K562 (cell line): ENCODE measurements around the gene RETN. TPM values are rescaled to one million over a fixed set of nuclear protein-coding genes. Genes with fewer than 3 reads are reported as not detected.

Experiments
- BACH1 ChIP-seq: fragments of 200-800 bp; sonication (Bioruptor generic); IDR thresholded peaks from 2 replicates; pipeline ENCODE4 v1.6.1; 2016; ENCODE audit warnings: missing genetic modification characterization, missing compliant biosample characterization
- CHD7 ChIP-seq: fragments of 200-600 bp; sonication (generic); IDR thresholded peaks from one replicate; pipeline ENCODE4 v1.6.1; 2012; ENCODE audit warnings: mild to moderate bottlenecking, low read depth, low read length, inconsistent platforms
- CREB5 ChIP-seq: fragments of 250-450 bp; sonication (Bioruptor Pico); IDR thresholded peaks from 2 replicates; pipeline ENCODE4 v1.5.0; 2020; ENCODE audit warnings: mild to moderate bottlenecking
- GABPA ChIP-seq: fragments of 200-800 bp; sonication (Bioruptor generic); conservative IDR thresholded peaks from 2 replicates; pipeline ENCODE4 v1.6.1; 2016; ENCODE audit warnings: low read depth, missing genetic modification characterization, missing compliant biosample characterization
- HDAC3 ChIP-seq: fragments of 450-650 bp; IDR thresholded peaks from 2 replicates; pipeline ENCODE4 v1.6.1; 2018; ENCODE audit warnings: borderline replicate concordance, mild to moderate bottlenecking, moderate library complexity; ENCODE audit not compliant: partially characterized antibody
- NRF1 ChIP-seq, 2 experiments: fragments of 450-650 bp; IDR thresholded peaks in 1 of 2; conservative IDR thresholded peaks in 1 of 2; 2 replicates each; pipeline ENCODE4 v1.6.1; 2014; ENCODE audit warnings: mild to moderate bottlenecking in 2 of 2
- POU5F1 ChIP-seq: fragments of 150-350 bp; IDR thresholded peaks from 2 replicates; pipeline ENCODE4 v1.6.1; 2014; ENCODE audit warnings: borderline replicate concordance, low read length, low read depth, mild to moderate bottlenecking; ENCODE audit not compliant: partially characterized antibody
- SMARCA4 ChIP-seq: fragments of 450-650 bp; IDR thresholded peaks from 2 replicates; pipeline ENCODE4 v1.6.1; 2016
- STAT5B ChIP-seq: fragments of 250-450 bp; sonication (Bioruptor Pico); IDR thresholded peaks from 2 replicates; pipeline ENCODE4 v1.8.0; 2021; ENCODE audit warnings: mild to moderate bottlenecking, inconsistent platforms
- ZBTB12 ChIP-seq: fragments of 250-450 bp; sonication (Bioruptor Pico); IDR thresholded peaks from 2 replicates; pipeline ENCODE4 v1.4.0; 2020
- ZBTB26 ChIP-seq: fragments of 450-650 bp; formaldehyde crosslinking; IDR thresholded peaks from 2 replicates; pipeline ENCODE4 v1.4.0; 2022; ENCODE audit warnings: missing genetic modification characterization
- ZNF24 ChIP-seq: fragments of 450-650 bp; IDR thresholded peaks from 2 replicates; pipeline ENCODE4 v1.6.1; 2016
- ZSCAN29 ChIP-seq: fragments of 450-650 bp; IDR thresholded peaks from 2 replicates; pipeline ENCODE4 v1.6.1; 2017
- polyA plus RNA-seq, 8 experiments: library from polyadenylated mRNA; depleted of rRNA in 4 of 8; stranded (reverse) in 5 of 8; unstranded in 3 of 8; fragments of >200 nt; fragmentation: Nextera tagmentation in 2 of 8; fragmentation: Illumina TruSeq in 1 of 8; extraction: Ambion mirVana in 2 of 8; extraction: Trizol in 1 of 8; gene quantifications; 2 replicates each; pipeline versions ENCODE4 v1.2.1 to v1.2.3, GENCODE V29; 2011 to 2014; ENCODE audit warnings: inconsistent platforms in 1 of 8, missing spikeins in 1 of 8
- total RNA-seq, 7 experiments: library from RNA; depleted of rRNA in 6 of 7; stranded (reverse); fragments of >200 nt in 6 of 7; fragmentation: Illumina TruSeq in 2 of 7; extraction: Trizol in 2 of 7; gene quantifications; 2 replicates each; pipeline versions ENCODE4 v1.2.1 to v1.2.3, GENCODE V29; 2011 to 2021; ENCODE audit warnings: low replicate concordance in 1 of 7

Gene RETN
- total and polyA plus RNA-seq, 9 of the 15 experiments (the other 6 are each of a cell fraction or from before 2014, with no cell fraction given), result not detected

GRCh38 chr19:7636691-7637373 is 32.0 kb upstream of the RETN start, which contains the start of gene STXBP2 (continued):
- TF ChIP-seq CHD7, result no peak
- TF ChIP-seq POU5F1, result no peak
- peak; percentile 85 to 88 for TF ChIP-seq NRF1 (conservative IDR thresholded peaks at IDR 0.05 in 1 of 2, IDR thresholded peaks at IDR 0.05 in 1 of 2)
- no peak for TF ChIP-seq STAT5B (CRISPR knock-in tag)
- TF ChIP-seq ZSCAN29, result no peak
- TF ChIP-seq SMARCA4, result no peak
- no peak for TF ChIP-seq GABPA (tag)
- TF ChIP-seq HDAC3, result no peak
- TF ChIP-seq ZBTB26 (CRISPR knock-in tag), result no peak
- no peak for TF ChIP-seq CREB5 (CRISPR knock-in tag)
- no peak for TF ChIP-seq ZBTB12 (CRISPR knock-in tag)
- no peak for TF ChIP-seq BACH1 (tag)
- no peak for TF ChIP-seq ZNF24
